DOHH2 (cell line): ENCODE data around the gene RBM39.
A peak's percentile ranks its signal among the peaks of the same experiment; 100 is the strongest.

ENCODE experiments used
- H3F3A ChIP-seq: fragments of 200-600 bp; sonication (generic), shearing (Covaris generic); 2 replicates; pipeline ENCODE4 v1.6.0; 2016; ENCODE audit warnings: antibody characterized with exemption, mild to moderate bottlenecking; ENCODE audit not compliant: control insufficient read depth, insufficient read depth
- H3K27ac ChIP-seq: fragments of 200-600 bp; sonication (generic); 2 replicates; pipeline ENCODE4 v1.5.1; 2014; ENCODE audit warnings: low read depth, mild to moderate bottlenecking, low read length, moderate library complexity
- H3K27me3 ChIP-seq: fragments of 200-600 bp; sonication (generic); 2 replicates; pipeline ENCODE4 v1.6.1; 2014; ENCODE audit warnings: mild to moderate bottlenecking, low read length, mixed read lengths; ENCODE audit not compliant: control insufficient read depth
- H3K36me3 ChIP-seq: fragments of 200-600 bp; sonication (generic); 2 replicates; pipeline ENCODE4 v1.6.1; 2014; ENCODE audit warnings: mild to moderate bottlenecking, low read length, moderate library complexity, mixed read lengths; ENCODE audit not compliant: control insufficient read depth
- H3K4me1 ChIP-seq: fragments of 200-600 bp; sonication (generic); 2 replicates; pipeline ENCODE4 v1.6.1; 2014; ENCODE audit warnings: mild to moderate bottlenecking, low read length, mixed read lengths; ENCODE audit not compliant: control insufficient read depth
- H3K4me2 ChIP-seq: fragments of 200-600 bp; sonication (generic); 2 replicates; pipeline ENCODE4 v1.6.0; 2014; ENCODE audit warnings: mild to moderate bottlenecking, low read length, moderate library complexity
- H3K4me3 ChIP-seq: fragments of 200-600 bp; sonication (generic); 2 replicates; pipeline ENCODE4 v1.5.1; 2014; ENCODE audit warnings: mild to moderate bottlenecking, low read length, mixed read lengths
- H3K79me2 ChIP-seq: fragments of 200-600 bp; sonication (generic); 2 replicates; pipeline ENCODE4 v1.6.1; 2014; ENCODE audit warnings: mild to moderate bottlenecking, low read length, mixed read lengths; ENCODE audit not compliant: control insufficient read depth
- H3K9me2 ChIP-seq: fragments of 200-600 bp; sonication (generic); replicated peaks from 2 replicates; pipeline ENCODE4 v1.6.1; 2014; ENCODE audit warnings: mild to moderate bottlenecking, low read length, mixed read lengths; ENCODE audit not compliant: control insufficient read depth
- H3K9me3 ChIP-seq: fragments of 200-600 bp; sonication (generic); 2 replicates; pipeline ENCODE4 v1.6.1; 2014; ENCODE audit warnings: antibody characterized with exemption, low read length, mixed read lengths; ENCODE audit not compliant: control insufficient read depth, insufficient read depth
- H4K20me1 ChIP-seq: fragments of 200-600 bp; sonication (generic); 2 replicates; pipeline ENCODE4 v1.6.0; 2014; ENCODE audit warnings: low read depth, mild to moderate bottlenecking, antibody characterized with exemption, low read length, moderate library complexity; ENCODE audit not compliant: control insufficient read depth, insufficient read depth
- CTCF ChIP-seq: fragments of 200-600 bp; sonication (generic); IDR thresholded peaks from one replicate; pipeline ENCODE4 v1.5.1; 2014; ENCODE audit warnings: antibody characterized with exemption, mild to moderate bottlenecking, low read depth, low read length; ENCODE audit not compliant: poor library complexity, severe bottlenecking
- EZH2phosphoT487 ChIP-seq: fragments of 200-600 bp; sonication (generic); IDR thresholded peaks from 2 replicates; pipeline ENCODE4 v1.6.1; 2017; ENCODE audit warnings: borderline replicate concordance, mild to moderate bottlenecking, antibody characterized with exemption, low read length, moderate library complexity, mixed read lengths

The RBM39 gene

GRCh38 chr20:35662551-35662950 lies 79.5 kb downstream of the RBM39 start:
- TF ChIP-seq EZH2phosphoT487 (no peak), CTCF (no peak)
- no peaks in the 10 kb centered on the region for H3K9me2 ChIP-seq
- no peak overlapping the region for H3K27ac ChIP-seq
- peaks cover 58% of the 10 kb centered on the region for H3K36me3 ChIP-seq
- no peaks in the 10 kb centered on the region for H3K27me3 ChIP-seq
- H4K20me1 ChIP-seq: peaks cover 42% of the 10 kb centered on the region
- 0 out of 2 replicates have a peak, but pooled peaks cover 5% of the 10 kb centered on the region for H3F3A ChIP-seq
- peaks cover 60% of the 10 kb centered on the region for H3K4me1 ChIP-seq
- no peaks in the 10 kb centered on the region for H3K9me3 ChIP-seq
- peak overlapping the region; percentile 78 for H3K4me3 ChIP-seq
- peak overlapping the region; percentile 99 for H3K4me2 ChIP-seq
- peaks cover 76% of the 10 kb centered on the region for H3K79me2 ChIP-seq

- Histone ChIP-seq H3K79me2 (peaks cover 83% of the 10 kb centered on the region), H3K27ac (no peak overlapping the region), H4K20me1 (peaks cover 48% of the 10 kb centered on the region)
Observed at GRCh38 chr20:35661908-35662307, 80.2 kb downstream of the RBM39 start.

GRCh38 chr20:35661053-35661452 lies 81.0 kb downstream of the RBM39 start:
- H4K20me1 ChIP-seq: peaks cover 49% of the 10 kb centered on the region
- peak overlapping the region; percentile 78; the same call in 1 of the 2 replicates for H3K4me3 ChIP-seq
- no peaks in the 10 kb centered on the region for H3F3A ChIP-seq
- H3K79me2 ChIP-seq: peaks cover 91% of the 10 kb centered on the region
- peak overlapping the region; percentile 99 for H3K4me2 ChIP-seq
- H3K9me2 ChIP-seq: no peaks in the 10 kb centered on the region
- peaks cover 65% of the 10 kb centered on the region for H3K4me1 ChIP-seq
- peaks cover 73% of the 10 kb centered on the region for H3K36me3 ChIP-seq
- H3K27ac ChIP-seq: no peak overlapping the region
- H3K9me3 ChIP-seq: no peaks in the 10 kb centered on the region
- TF ChIP-seq EZH2phosphoT487 (no peak), CTCF (no peak)
- H3K27me3 ChIP-seq: no peaks in the 10 kb centered on the region

More at GRCh38 chr20:35661908-35662307, 80.2 kb downstream of the RBM39 start:
- Histone ChIP-seq H3K4me1 (peaks cover 65% of the 10 kb centered on the region), H3K4me3 (peak overlapping the region; percentile 78), H3K36me3 (peaks cover 64% of the 10 kb centered on the region), H3K9me3 (no peaks in the 10 kb centered on the region), H3K9me2 (no peaks in the 10 kb centered on the region), H3K4me2 (peak overlapping the region; percentile 99), H3F3A (0 out of 2 replicates have a peak, but pooled peaks cover 5% of the 10 kb centered on the region), H3K27me3 (no peaks in the 10 kb centered on the region)
- TF ChIP-seq CTCF: no peak
- no peak for TF ChIP-seq EZH2phosphoT487
